Lower lobe of right lung (tissue), 2 donors: ENCODE results near the gene HS6ST1. TPM values are rescaled to one million over a fixed set of nuclear protein-coding genes. Genes with fewer than 3 reads are reported as not detected.

Experiments used
- ATAC-seq, 2 donors: fragments of 200-7000 bp; cut with Tn5 transposase; one replicate each; pipeline ENCODE4 v1.9.1; 2020 to 2022; ENCODE audit warnings: mild to moderate bottlenecking in 2 of 2, moderate library complexity in 2 of 2
- DNase-seq: peaks from one replicate; pipeline ENCODE4 v3.0.0-alpha.2; 2020
- H3K27ac ChIP-seq: fragments of 200-600 bp; one replicate; pipeline ENCODE4 v1.8.0; 2022
- H3K27me3 ChIP-seq: fragments of 200-600 bp; one replicate; pipeline ENCODE4 v1.8.0; 2022; ENCODE audit warnings: low read depth
- H3K36me3 ChIP-seq: fragments of 200-600 bp; one replicate; pipeline ENCODE4 v1.8.0; 2022; ENCODE audit warnings: mild to moderate bottlenecking
- H3K4me1 ChIP-seq: fragments of 200-600 bp; one replicate; pipeline ENCODE4 v1.8.0; 2022
- H3K4me3 ChIP-seq: fragments of 200-600 bp; one replicate; pipeline ENCODE4 v1.8.0; 2022; ENCODE audit warnings: mild to moderate bottlenecking
- H3K9me3 ChIP-seq: fragments of 200-600 bp; one replicate; pipeline ENCODE4 v1.8.0; 2022
- intact Hi-C: fragments of 100-400 bp; cut with DNase I; formaldehyde crosslinking; loops from one replicate; pipeline ENCODE4 v1.11.0; 2022
- long read RNA-seq: library from polyadenylated mRNA; unstranded; transcript quantifications from one replicate; pipeline ENCODE4 v2.0.0, GENCODE V29; 2021
- total RNA-seq: library from RNA; stranded (reverse); fragmentation: NEBNext Ultra II Directional; extraction: Animal tissue kit (Norgen Biotek cat#: 25700); gene quantifications from one replicate; pipeline ENCODE4 v1.2.1, GENCODE V29; 2021
- TF ChIP-seq, protein P1 (sequence below): fragments of 200-600 bp; IDR thresholded peaks from one replicate; pipeline ENCODE4 v1.8.0; 2022; ENCODE audit warnings: antibody characterized with exemption, mild to moderate bottlenecking
- donor health status: DM: no; HTN: yes; CAD: no; lungs with severe emphysema.

Gene HS6ST1, protein sequence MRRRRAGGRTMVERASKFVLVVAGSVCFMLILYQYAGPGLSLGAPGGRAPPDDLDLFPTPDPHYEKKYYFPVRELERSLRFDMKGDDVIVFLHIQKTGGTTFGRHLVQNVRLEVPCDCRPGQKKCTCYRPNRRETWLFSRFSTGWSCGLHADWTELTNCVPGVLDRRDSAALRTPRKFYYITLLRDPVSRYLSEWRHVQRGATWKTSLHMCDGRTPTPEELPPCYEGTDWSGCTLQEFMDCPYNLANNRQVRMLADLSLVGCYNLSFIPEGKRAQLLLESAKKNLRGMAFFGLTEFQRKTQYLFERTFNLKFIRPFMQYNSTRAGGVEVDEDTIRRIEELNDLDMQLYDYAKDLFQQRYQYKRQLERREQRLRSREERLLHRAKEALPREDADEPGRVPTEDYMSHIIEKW
- total RNA-seq, result 26.3 TPM
- long read RNA-seq, transcript HS6ST1-201 (2 exons, 3,932 nt), result major isoform, 12 of 88 reads
- long read RNA-seq, partial matches to known transcripts, result 0 of 88 reads
- long read RNA-seq, other reads (novel, unspliced or antisense), result 75 of 88 reads

DNA sequence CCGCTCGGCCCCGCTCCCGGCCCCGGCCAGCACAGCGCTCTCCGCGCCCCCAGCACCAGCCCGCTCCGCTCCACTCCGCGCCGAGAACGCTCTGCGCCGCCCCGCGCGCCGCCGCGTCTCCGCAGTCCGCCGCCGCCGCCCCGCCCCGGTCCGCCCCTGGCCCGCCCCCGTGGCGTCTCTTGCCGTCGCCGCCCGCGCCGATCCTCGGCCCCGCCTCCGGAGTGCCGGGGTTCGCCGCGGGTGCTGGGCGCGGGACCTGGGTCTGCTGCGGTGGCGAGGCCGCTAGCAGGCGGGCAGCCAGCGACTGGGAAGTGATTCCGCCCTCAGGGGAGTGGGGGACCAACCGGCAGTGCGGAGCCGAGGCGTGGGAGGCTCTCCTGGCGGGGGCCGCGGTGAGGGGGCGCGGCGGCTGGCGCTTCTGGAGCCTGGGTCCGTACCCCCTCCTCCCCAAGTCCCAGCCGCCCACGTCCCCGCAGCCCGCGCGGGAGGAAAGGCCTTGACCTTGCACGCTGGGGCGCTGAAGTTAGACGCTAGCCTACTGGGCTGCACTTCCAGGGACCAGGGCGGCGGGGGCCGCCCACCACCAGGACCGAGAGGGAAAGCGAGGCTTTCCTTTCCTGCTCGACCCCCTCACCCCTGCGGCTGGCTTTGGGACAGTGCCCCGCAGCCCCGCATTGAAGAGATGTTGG lies at the start of gene HS6ST1:
Gene HS6ST1 (minus strand): TSS at position 93 of the 689 bp plus-strand sequence. CDS start 305 bp downstream, outside the sequence.
- peak within 1 kb of the TSS; percentile 73 for H3K27ac ChIP-seq

DNA sequence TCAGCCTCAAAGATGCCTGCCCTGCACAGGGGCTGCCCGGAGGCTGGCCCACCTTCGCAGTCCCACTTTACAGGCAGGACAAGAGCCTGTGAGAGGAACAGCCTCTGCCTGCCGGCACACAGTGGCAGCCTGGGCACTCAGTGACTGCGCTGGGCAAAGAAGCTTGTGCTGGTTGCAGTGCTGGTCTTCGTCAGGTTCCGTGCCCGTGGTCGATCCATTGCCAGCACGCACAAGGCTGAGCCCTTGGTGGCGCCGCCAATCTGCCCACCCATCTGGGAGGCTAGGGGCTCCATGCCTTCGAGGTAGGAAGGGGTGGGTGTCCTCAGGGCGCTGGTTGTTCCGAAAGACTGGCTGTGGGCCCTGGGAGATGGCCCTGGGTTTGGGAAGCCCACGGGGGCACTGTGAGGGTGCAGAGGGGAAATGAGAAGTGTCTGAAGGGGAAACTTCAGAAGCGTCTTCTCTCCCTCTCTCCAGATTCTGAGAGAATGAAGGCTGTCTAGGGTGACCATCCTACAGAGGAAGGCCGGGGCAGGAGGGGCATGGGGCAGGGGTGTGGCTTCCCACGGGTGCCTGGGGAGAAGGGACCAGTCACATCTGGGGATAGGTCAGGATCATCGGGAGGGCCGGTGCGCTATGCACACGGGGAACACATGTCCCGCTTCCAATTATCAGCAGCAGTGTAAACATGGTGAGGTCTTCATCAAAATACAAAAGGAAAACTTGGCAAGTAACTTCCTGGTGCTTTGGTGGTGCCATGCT lies 49.1 kb upstream of the HS6ST1 start:
- Histone ChIP-seq H3K36me3 (no peaks in the 10 kb centered on the region), H3K27ac (no peak overlapping the region), H3K27me3 (no peaks in the 10 kb centered on the region), H3K9me3 (no peaks in the 10 kb centered on the region), H3K4me3 (no peak overlapping the region), H3K4me1 (peaks cover 25% of the 10 kb centered on the region)
- no peak for DNase-seq
- no peak for ATAC-seq
- TF ChIP-seq, protein P1, sequence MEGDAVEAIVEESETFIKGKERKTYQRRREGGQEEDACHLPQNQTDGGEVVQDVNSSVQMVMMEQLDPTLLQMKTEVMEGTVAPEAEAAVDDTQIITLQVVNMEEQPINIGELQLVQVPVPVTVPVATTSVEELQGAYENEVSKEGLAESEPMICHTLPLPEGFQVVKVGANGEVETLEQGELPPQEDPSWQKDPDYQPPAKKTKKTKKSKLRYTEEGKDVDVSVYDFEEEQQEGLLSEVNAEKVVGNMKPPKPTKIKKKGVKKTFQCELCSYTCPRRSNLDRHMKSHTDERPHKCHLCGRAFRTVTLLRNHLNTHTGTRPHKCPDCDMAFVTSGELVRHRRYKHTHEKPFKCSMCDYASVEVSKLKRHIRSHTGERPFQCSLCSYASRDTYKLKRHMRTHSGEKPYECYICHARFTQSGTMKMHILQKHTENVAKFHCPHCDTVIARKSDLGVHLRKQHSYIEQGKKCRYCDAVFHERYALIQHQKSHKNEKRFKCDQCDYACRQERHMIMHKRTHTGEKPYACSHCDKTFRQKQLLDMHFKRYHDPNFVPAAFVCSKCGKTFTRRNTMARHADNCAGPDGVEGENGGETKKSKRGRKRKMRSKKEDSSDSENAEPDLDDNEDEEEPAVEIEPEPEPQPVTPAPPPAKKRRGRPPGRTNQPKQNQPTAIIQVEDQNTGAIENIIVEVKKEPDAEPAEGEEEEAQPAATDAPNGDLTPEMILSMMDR, result no peak
- intact Hi-C loops, result no loop called here

More for the DNA sequence above, at the start of gene HS6ST1:
- Histone ChIP-seq H3K9me3 (no peaks in the 10 kb centered on the region), H3K4me3 (peak within 1 kb of the TSS; percentile 80), H3K4me1 (peaks cover 43% of the 10 kb centered on the region), H3K36me3 (peaks cover 9% of the 10 kb centered on the region), H3K27me3 (no peaks in the 10 kb centered on the region)
- peak; percentile 89 for DNase-seq
- peak; percentile 85 to 88 for ATAC-seq
- TF ChIP-seq, protein P1, result no peak
- intact Hi-C loops, result no loop called here

DNA sequence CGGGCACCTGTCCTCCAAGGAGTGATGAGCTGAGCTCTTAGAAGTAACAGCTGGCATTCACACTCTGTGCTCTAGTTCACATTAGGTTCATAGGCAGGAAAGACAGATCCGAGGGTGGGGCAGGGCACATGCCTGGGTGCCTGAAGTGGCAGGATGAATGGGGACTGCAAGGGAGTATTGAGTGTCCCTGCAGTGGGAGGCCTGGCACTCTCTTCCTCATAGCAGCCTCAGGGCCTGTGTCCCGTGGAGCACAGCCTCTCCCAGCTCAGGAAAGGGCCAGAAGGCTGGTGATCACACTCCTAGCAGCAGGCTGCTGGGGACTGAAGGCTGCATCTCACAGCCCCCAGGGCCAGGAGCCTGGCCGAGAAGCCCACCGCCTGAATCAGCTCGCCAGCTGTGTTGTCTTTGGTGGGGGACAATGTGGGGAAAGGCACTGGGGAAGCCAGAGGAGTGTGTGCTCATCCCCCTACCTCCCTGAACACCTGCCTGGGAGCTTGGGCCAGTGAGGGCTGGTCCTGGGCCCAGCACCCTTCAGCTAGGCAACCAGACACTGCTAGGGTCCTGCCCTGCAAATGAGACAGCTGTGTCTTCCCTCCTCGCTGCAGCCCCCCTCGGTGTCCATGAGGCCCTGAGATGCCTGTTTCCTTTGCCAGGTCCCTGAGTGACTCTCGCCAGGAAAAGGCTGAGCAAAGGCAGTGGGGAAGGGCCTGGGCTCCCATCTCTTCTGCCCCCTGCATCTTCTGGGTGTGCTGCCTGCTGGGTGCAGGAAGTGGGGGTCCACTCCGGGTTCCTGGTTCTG lies 48.2 kb upstream of the HS6ST1 start:
- H3K27ac ChIP-seq, result peak overlapping the region; percentile 46

DNA sequence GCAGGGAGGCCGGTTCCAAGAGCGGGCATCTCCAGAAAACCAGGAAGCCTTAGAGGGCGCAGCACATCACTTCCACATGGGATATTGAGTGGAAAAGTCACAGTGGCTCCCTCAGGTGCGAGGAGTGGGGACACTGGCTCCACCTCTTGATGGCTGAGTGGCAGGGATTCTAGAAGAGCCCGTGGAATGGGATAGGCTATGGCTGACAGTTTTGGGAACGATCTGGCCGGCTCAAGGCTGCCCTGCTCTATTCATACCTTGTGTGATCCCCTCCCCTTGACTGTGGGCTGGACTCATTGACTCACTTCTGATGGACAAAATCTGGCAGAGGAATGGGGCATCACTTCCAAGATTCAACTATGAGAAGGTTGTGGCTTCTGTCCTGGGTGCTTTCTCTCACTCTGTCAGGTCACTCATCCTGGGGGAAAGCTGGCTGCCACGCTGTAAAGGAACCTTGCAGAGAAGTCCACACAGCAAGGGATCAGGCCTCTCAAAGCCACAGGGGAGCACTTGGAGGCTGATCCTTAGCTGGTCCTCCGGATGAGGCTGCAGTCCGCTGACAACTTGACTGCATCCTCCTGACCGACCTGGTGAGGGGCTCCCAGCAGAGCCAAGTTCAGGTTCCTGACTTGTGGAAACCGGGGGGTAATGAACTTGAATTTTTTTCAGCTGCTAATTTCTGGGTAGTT lies 46.7 kb upstream of the HS6ST1 start:
- intact Hi-C loops, result no loop called here
- no peak for DNase-seq

More for the DNA sequence above, 48.2 kb upstream of the HS6ST1 start:
- Histone ChIP-seq H3K36me3 (no peaks in the 10 kb centered on the region), H3K27me3 (no peaks in the 10 kb centered on the region), H3K4me3 (no peak overlapping the region), H3K9me3 (no peaks in the 10 kb centered on the region), H3K4me1 (peaks cover 29% of the 10 kb centered on the region)
- no peak for DNase-seq
- TF ChIP-seq, protein P1, result no peak
- peak; percentile 57 to 65 for ATAC-seq
- intact Hi-C loops, result no loop called here

More for the DNA sequence above, 46.7 kb upstream of the HS6ST1 start:
- H3K36me3 ChIP-seq, result no peaks in the 10 kb centered on the region
- TF ChIP-seq, protein P1, result no peak
- ATAC-seq, result no peak
- H3K9me3 ChIP-seq, result no peaks in the 10 kb centered on the region
- H3K4me1 ChIP-seq, result peaks cover 31% of the 10 kb centered on the region
- no peaks in the 10 kb centered on the region for H3K27me3 ChIP-seq
- H3K27ac ChIP-seq, result no peak overlapping the region
- no peak overlapping the region for H3K4me3 ChIP-seq
